SIG-M5 (cell line): ENCODE measurements around the gene ANK3.

Experiments used
- DNase-seq: peaks from one replicate; lab custom pipeline; 2025; lab: John Stamatoyannopoulos, UW

ANK3 gene

DNA sequence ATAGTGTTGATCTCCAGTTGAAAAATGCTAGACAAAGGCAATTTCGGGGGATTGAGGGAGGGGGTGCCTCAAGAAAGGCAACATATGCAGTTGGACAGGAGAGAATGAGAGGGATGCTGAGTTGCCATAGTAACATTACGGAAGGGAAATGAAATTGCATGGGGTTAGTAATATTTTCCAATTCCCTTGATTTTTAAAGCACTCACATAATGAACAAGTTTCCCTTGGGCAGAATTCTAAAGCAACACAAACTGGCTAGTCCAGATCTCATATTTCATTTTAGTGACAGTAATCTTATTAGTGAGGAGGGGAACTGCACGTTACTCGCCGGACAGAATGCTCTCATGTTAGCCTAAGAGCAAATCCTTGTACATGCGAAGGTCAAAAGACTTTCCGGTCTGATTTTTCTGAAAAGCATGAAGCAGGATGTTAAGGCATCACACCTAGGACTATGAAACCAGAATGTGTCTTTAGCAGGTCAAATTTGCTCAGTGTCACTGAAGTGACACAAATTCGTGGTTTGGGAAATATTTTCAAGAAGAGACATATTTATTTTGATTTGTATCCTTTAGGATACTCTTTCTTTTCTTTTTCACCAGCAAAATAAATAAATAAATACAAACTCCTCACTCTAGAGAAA lies 165.5 kb downstream of the ANK3 start:
- DNase-seq: no peak

DNA sequence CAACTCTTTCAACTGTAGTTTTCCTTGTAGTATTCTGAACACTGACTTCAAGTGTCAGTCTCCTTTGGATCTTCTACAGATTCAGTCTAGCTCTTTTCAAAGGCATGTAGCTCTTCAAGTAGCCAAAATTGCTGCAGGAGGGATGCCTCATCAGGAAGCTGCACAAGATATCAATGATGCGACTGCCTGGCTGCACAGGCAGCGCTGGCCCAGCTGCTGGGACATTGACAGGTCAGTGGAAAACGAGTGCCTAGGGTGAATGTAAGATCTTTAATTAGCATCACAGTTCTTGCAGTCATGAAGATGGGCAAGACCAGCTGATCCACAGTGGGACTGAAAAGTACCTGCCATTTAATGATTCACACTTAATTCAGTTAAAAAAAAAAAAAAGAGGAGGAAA lies 167.6 kb downstream of the ANK3 start:
- DNase-seq: no peak

DNA sequence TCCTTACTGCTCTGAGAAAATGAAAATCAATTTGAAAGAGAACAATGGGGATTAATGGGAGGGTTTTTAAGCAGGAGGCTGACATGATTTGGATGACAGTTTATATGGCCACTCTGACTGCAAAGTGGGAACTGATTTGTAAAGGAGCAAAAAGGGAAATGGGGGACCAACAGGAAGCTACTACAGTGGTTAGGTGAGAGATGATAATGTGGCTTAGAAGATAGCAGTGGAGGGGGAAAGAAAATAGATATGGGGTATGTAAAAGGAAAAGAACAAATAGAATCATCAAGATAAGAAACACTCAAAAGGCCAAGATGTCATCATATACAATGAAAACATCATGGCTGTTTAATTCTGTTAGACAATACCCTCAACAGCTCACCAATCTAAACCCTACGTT lies 177.5 kb downstream of the ANK3 start:
- DNase-seq: no peak

DNA sequence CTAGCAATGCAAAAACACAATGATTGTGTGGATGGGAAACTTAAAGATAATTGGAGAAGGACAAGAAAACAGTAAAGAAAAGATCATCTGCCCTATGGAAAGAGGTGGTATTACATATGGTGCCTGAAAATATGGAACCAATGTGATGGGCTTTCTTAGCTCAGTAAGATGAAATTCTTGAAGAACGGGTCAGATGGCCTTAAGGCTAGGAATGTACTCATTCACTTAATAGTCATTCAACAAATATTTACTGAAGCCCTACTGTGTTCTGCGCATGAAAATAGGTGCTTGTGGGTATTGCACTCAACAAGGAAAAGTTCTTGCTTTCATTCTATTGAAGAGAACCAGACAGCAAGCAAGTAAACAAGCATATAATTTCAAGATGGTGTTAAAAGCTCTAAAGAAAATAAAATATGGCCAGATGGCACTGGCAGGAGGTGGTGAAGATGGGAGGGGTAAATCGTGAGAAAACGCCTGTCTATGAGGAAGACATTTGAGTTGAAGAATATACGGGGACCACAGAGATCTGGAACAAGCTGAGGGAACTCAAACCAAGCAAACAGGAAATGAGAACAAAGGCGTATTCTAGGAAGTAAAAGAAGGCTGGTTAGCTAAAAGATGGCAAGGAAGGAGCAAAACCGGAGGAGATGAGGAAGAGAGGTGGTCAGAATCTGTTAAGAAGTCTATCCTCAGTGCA lies 179.7 kb downstream of the ANK3 start:
- no peak for DNase-seq

DNA sequence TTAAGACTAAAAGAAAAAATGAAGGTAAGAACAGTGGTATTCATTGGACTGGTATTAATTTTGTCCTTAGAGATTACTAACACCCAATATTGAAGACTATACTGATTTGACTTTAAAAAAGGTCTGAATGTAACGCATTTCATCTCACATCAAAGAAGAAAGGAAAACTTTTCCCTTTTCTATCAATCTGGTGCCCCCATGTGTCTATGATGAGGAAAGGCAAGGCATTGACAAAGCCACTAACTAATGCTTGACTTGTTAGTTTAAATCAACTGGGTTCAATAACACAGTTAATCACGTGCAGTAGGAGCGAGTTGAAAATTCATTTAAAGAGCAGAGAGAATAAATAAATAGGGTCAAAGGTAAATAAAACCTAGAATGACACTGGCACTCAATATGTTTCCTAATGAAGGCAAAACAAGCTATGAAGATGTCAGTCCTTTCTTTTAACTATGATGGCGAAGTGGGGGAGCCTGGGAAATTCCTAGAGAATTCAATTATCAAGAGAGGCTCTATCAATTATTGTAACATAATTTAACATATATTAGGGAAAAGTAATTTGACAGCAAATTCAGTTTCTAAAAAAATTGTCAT lies 180.9 kb downstream of the ANK3 start:
- DNase-seq: no peak

DNA sequence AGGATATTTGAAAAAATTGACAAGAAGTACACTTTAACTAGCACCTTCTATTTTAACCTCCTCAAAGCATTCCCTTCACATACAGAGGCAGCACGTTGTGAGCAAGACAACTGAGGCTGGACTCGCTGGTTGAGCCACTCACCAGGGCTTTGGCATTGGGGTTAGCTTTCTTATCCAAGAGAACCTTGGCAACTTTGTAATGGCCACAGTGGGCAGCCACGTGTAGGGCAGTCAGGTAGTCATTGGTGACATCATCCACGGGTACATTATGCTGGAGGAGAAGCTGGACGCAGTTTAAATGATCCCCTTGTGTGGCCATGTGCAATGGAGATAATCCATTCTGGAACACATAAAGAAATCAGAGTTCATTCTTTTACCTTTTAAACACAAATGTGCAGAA lies 181.8 kb downstream of the ANK3 start:
- DNase-seq: no peak

DNA sequence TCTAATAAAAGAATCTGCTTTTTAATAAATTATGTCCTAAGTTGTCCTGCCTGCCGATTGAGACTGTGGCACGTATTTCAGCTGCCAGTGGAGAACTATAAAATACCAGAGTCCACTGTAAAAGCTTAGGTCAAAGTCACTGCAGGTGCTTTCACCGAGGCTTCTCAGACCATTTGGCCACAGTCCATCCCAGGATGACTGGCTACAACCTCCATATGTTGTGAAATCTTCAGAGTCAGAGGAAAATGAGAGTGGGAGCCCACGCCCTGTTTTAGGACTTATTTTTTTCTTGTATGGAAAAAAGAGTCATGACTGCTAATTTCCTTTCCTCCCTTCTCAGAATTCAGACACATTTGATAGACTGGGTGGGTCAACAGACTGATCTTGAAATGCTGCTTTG lies 182.9 kb downstream of the ANK3 start:
- DNase-seq: no peak

DNA sequence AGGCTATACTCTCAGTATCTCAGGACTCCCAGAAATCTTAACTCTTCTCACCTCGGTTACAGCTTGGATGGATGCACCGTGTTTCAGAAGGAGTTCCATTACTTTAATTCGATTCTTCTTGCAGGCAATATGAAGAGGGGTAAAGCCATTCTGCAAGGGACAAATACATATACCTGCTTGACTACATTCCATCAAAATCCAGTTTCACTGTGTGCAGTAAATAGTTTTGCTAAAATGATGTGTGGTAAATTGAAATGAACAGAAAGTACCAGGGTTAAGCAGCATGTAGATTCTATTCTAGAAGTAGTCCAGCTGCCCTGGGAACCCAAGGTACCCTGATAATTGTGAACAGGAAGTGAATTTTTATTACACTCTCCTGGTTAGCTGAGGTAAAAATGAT lies 183.9 kb downstream of the ANK3 start:
- DNase-seq: no peak

DNA sequence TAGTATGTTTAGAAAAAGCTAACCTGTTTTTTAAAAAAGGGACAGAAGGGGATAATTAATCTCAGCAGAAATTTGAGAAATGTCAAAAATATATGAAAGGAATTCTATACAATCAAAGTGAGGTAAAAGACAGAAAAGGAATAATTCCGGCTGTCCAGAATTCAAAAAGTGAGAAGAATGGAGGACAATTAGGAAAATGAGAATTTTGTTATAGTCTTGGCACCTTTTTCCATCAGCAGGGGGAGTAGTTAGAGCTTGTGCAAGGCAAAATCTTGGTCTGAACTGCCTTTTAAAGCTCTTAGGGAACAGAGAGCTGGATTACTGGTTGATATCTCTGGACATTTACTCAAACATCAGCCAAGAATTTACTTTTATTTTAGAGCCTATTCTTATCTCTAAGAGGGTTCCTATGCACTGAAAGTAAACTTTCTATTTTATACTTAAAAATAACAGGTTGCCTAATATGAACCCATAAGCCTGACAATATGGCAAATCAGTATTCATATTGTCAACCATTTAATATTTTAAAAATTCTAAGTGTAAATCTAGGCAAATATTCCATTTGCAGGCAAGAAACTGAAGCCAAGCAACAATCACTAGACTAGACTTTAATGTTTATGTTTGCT lies 185.6 kb downstream of the ANK3 start:
- no peak for DNase-seq

DNA sequence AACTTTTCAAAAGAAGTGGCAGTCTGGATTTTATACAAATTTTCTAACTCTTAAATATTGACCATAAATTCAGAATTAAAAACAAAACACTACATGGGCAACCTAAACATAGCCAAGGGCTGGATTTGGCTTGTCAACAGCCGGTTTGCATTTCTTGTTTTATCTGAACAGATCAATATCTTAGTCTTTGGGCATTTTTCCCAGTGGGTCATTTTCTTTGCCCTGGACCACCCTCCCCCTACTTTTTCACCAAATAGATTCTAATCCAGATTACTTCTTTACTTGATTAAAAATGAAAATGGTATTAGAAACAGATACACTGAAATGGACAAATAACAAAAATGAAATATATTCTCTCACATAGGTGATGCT lies 189.0 kb downstream of the ANK3 start:
- no peak for DNase-seq

DNA sequence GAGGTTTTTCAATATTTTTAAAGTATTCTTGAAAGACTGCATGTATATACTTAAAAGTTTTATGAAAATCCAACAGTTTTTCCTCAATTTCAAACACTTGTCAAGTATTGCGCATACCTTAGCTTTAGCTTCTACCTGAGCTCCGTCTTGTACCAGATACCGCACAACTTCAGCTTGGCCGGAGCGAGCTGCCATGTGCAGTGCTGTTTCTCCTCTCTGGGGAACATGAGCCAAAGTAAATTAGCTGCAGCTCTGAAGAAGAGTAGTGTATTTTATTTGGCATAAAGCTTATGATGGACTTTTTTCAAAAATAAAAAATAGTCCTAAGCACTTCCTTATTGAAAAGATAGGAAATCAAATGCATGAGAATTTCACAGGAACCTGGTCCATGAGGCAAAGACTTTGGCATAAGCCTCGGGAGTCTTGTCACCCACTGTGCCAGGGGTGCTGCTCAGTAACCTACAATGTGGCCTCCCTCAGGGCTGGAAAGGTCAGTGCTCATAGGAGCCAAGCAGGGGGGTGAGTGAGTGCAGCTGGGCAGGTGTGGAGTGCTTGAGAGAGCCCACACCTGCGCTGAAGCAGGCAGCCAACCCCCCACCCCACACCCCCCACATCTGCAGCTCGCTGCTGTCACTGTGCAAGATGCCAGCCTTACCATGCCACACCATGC lies 189.5 kb downstream of the ANK3 start:
- DNase-seq: no peak

DNA sequence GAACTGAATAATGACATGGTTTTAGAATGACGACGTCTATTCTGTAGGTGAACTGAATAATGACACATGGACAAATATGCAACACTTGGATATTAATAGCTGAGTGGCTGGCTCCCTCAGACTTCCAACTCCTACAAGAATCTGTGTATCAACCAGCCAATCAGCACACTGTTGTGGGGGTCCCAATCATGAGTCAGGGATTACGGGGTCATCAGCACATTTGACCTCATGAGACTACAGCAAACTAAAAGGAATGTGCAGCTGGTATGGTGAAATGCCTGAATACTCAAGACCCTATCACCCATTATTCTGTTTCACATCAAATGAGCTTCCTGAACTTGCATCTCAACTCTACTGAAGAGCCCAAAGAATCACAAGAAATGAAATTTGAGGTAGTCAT lies 192.5 kb downstream of the ANK3 start:
- DNase-seq: no peak

DNA sequence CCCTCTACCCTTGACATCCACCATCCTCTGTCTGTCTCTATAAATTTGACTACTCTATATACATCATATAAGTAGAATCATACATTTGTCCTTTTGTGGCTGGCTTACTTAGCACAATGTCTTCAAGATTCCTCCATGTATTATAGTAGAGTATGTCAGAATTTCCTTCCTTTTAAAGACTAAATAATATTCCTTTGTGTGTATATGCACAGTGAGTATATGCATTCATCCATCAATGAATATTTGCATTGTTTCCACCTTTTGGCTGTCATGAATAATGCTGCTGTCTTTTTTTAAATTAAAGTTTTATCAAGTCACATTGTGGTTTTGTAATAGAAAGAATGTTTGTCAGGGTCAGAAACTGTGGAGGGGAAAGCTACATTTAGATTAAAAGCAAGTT lies 195.3 kb downstream of the ANK3 start:
- DNase-seq: no peak

DNA sequence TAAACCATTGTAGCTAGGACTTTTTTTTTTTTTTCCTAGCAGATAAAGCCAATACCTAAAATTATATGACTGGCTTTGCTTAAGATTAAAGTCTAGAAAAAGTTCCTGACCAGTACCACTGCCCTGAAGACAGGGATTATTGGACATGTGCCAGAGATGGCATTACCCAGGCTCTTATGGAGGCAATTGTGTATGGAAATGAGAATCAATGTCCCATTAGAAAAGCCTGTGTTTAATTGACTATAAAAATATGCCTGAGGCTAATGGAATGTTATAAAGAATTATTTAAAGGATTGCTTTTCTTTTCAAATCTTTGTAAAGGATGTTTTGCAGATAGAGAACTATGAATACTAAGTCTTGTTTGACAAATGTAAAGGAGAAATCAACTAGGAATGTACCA lies 196.7 kb downstream of the ANK3 start:
- no peak for DNase-seq

DNA sequence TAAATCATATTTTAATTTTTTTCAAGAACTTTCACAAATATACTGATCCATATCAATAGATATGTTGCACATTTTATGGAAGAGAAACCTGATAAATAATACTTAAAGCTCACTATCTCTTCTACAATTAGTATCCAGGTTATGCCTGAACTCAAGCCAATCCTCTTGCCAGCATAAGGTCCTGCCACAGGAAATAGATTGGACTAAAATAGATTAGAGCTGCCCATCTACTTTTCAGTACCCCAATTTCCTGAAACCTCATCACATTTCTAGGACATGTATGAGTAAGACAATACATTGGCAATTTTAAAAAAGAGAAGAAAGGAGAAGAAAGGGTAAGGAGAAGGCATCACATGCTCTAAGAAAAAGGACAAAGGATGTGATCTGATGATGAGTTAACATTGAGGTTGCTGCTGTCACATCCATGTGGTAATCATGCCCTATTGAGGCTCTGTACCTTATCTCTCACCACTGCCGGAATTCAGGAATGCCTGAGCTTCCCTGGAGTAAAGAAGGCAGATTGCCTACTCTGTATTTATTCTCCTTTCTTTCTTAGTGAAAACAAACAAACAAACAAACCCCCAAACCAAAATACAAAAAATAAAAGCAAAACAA lies 199.7 kb downstream of the ANK3 start:
- DNase-seq: no peak

DNA sequence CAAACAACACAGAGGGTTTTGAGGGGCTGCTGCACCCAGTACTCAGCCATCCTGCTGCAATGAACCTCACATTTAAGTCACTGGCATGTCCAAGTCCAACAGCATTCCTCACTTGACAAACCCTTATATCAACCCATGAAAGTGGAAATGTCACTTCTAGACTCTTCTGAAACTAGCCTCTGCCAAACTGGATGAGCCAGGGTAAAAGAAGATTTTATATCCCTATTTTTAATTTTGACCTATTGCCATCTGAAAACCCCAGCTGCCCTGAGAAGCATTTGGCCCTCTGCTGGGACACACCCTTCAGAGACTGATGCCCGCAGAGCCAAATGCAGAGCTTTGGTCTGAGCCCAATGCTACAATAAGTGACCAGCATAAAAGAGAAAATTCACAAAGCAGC lies 201.1 kb downstream of the ANK3 start:
- DNase-seq: no peak

DNA sequence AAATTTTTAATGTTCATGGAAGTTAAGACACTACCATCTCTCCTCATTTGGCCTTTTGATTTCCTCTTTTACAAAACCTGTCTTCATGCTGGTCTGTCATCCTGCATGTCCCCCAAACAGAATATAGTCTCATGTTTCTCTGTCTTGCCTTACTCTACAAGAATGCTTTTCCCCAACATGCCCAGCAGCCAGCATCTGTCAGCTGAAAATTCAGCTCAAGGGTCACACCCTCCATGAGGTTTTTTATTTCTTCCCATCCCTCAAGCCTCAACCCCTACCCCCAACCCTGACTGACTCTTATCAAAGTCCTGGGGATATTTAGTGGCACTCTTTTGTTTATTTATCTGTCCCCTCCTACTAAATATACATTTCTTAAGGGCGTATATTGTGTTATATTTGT lies 202.0 kb downstream of the ANK3 start:
- DNase-seq: no peak

DNA sequence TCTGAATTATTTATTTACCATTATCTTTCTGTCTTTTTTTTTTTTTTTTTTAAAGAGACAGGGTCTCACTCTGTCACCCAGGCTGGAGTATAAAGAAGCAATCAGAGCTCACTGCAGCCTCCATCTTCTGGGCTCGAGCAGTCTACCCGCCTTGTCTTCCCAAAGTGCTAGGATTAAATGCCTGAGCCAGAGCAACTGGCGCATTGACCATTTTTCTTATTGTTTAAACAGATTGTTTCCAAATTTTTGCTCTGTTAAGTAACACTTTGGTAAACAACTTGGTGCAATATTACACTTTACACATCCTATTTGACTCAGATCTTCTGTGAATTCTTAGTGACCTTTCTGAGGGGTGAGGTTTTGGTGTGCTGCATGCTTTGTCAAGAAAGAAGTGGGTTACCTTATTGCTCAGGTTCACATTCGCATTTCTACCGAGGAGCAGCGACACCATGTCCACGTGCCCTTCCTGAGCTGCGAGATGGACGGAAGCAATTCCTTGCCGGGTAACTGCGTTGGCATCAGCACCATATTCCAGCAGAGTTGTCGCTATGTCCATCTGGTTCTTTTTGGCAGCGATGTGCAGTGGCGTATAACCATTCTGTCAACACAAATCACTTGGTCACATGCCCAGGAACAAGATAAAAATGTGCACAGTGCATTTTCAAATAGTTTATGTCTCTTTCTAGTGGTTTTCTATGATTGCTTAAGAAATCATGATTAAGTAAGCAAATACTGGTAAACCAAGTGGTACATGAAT lies 203.2 kb downstream of the ANK3 start:
- DNase-seq: no peak

DNA sequence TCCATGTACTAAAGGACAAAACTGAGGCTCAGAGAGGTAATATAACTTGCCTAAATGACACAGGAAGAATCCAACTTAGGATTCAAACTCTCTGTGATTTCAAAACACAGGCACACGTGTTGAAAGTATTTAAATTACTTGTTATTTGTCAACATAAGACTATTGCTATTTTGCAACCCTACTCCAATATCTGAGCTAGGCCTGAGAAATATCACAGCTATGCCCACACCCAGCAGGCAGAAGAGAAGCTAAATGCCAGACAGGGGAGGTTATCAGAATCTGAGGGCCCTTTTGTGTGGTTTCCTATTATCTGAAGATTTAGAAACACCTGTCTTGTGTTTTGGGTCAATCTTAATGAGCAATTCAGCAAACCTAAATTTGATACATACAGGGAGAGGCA lies 204.3 kb downstream of the ANK3 start:
- no peak for DNase-seq

DNA sequence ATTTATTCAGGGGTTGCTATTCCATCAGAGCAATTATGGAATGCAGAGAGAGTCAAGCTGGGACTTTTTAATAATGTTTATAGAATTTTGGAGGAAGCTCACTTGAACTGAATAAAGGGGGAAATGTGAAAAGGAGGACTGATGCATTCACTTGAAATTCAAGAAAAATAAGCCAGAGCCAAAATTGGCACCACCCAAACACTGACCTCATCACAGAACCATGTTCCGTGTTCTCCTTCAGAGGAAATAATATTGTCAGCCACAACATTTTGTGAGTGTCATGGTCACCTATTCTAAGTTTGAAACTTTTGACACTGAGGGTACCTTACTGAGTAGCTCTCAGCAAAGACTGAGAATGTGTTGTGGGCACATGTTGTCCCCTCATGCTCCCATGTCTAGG lies 207.0 kb downstream of the ANK3 start:
- no peak for DNase-seq

DNA sequence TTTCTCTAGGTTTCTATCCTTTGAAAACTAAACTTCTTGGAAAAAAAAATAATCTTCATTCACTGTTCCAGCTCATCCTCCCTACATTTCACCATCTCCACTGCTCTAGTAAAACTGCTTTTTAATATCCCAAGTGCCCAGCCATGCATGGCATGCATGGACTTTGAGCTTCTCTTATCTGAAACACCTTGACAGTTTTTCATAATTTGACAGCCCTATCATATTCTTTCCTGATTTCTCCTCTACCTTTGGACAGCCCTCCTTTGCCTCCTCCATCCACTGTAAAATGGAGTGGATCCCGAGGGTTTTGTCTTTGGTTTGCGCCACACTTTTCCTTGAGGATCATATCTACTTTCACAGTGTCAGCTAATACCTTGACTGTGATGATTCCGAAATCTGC lies 212.8 kb downstream of the ANK3 start:
- DNase-seq: no peak
